Activated naive CD4-positive, alpha-beta T cell (primary cell): ENCODE measurements around the gene ZNF469.

Experiments used
- DNase-seq, 4 experiments: peaks; one replicate each; lab custom pipeline; 2025; lab: John Stamatoyannopoulos, UW

ZNF469 gene

GRCh38 chr16:88391144-88391850 lies 8.5 kb downstream of the ZNF469 start:
- no peak for DNase-seq

GRCh38 chr16:88392111-88392510 lies 9.4 kb downstream of the ZNF469 start:
- no peak for DNase-seq

GRCh38 chr16:88392616-88393015 lies 9.9 kb downstream of the ZNF469 start:
- no peak for DNase-seq

GRCh38 chr16:88393034-88393433 lies 10.3 kb downstream of the ZNF469 start:
- no peak for DNase-seq

- DNase-seq = no peak
These were observed 10.8 kb downstream of the ZNF469 start for GRCh38 chr16:88393571-88393970.

GRCh38 chr16:88394426-88394825 lies 11.7 kb downstream of the ZNF469 start:
- no peak for DNase-seq

- DNase-seq = no peak
These were observed 13.2 kb downstream of the ZNF469 start for GRCh38 chr16:88395669-88396584.

- no peak for DNase-seq
These were observed 15.6 kb downstream of the ZNF469 start for GRCh38 chr16:88398170-88398873.

GRCh38 chr16:88398874-88399178 lies 16.1 kb downstream of the ZNF469 start:
- no peak for DNase-seq

GRCh38 chr16:88400186-88400585 lies 17.4 kb downstream of the ZNF469 start:
- no peak for DNase-seq

- DNase-seq = no peak
These were observed 19.0 kb downstream of the ZNF469 start for GRCh38 chr16:88401604-88402246.

GRCh38 chr16:88402551-88403240 lies 19.9 kb downstream of the ZNF469 start:
- DNase-seq = no peak

- DNase-seq = no peak
These were observed 21.2 kb downstream of the ZNF469 start for GRCh38 chr16:88403794-88404581.

- DNase-seq = no peak
These were observed 22.0 kb downstream of the ZNF469 start for GRCh38 chr16:88404769-88405168.

GRCh38 chr16:88405216-88406060 lies 22.7 kb downstream of the ZNF469 start:
- no peak for DNase-seq

GRCh38 chr16:88406096-88407041 lies 23.6 kb downstream of the ZNF469 start:
- DNase-seq = no peak

GRCh38 chr16:88407042-88407420 lies 24.3 kb downstream of the ZNF469 start:
- DNase-seq = no peak

GRCh38 chr16:88407807-88408206 lies 25.0 kb downstream of the ZNF469 start:
- no peak for DNase-seq
